ENCODE data around the gene CCND1.
"Not testable (repeated sequence)": the region's sequence is repeated elsewhere in the genome, so short reads cannot be mapped to it uniquely, and the experiment has no call there.

CCND1 gene

GRCh38 chr11:69618237-69618636 lies 22.7 kb upstream of the CCND1 start:
- no peak for DNase-seq

- DNase-seq: no peak
Measured at GRCh38 chr11:69620683-69621290, 20.2 kb upstream of the CCND1 start.

GRCh38 chr11:69622097-69622681 lies 18.8 kb upstream of the CCND1 start:
- DNase-seq: not testable (repeated sequence)

- no peak for DNase-seq
Measured at GRCh38 chr11:69624293-69624692, 16.7 kb upstream of the CCND1 start.

- no peak for DNase-seq
Measured at GRCh38 chr11:69625476-69625875, 15.5 kb upstream of the CCND1 start.

GRCh38 chr11:69627551-69627950 lies 13.4 kb upstream of the CCND1 start:
- DNase-seq: no peak

GRCh38 chr11:69630017-69630416 lies 10.9 kb upstream of the CCND1 start:
- DNase-seq: no peak

- no peak for DNase-seq
Measured at GRCh38 chr11:69630424-69630823, 10.5 kb upstream of the CCND1 start.

- no peak for DNase-seq
Measured at GRCh38 chr11:69632900-69633299, 8.1 kb upstream of the CCND1 start.

GRCh38 chr11:69634069-69634468 lies 6.9 kb upstream of the CCND1 start:
- no peak for DNase-seq

GRCh38 chr11:69634590-69634989 lies 6.4 kb upstream of the CCND1 start:
- DNase-seq: no peak

GRCh38 chr11:69635195-69635594 lies 5.8 kb upstream of the CCND1 start:
- DNase-seq: no peak

- DNase-seq: no peak
Measured at GRCh38 chr11:69635804-69636511, 5.0 kb upstream of the CCND1 start.

GRCh38 chr11:69636512-69637197 lies 4.3 kb upstream of the CCND1 start:
- DNase-seq: peak; percentile 93

GRCh38 chr11:69637198-69637940 lies 3.6 kb upstream of the CCND1 start:
- no peak for DNase-seq

GRCh38 chr11:69637941-69638871 lies 2.8 kb upstream of the CCND1 start:
- DNase-seq: peak; percentile 89

- DNase-seq: peak; percentile 93
Measured at GRCh38 chr11:69638941-69639681, 1.8 kb upstream of the CCND1 start.

GRCh38 chr11:69639831-69640230 lies 1.1 kb upstream of the CCND1 start:
- DNase-seq: no peak

- DNase-seq: peak; percentile 80
Measured at GRCh38 chr11:69640260-69640994, 529 bp upstream of the CCND1 start.

All from retina (tissue), 1 donor.